ENCODE measurements around the gene SLC28A1.

The SLC28A1 gene

GRCh38 chr15:84940399-84940798 is 55.9 kb downstream of the SLC28A1 start:
- no peak for TF ChIP-seq ZFX (IDR thresholded peaks at IDR 0.05; ENCODE audit: borderline replicate concordance)
- TF ChIP-seq CTCF (IDR thresholded peaks at IDR 0.05) = no peak
- no peak overlapping the region for H3K27ac ChIP-seq

DNA sequence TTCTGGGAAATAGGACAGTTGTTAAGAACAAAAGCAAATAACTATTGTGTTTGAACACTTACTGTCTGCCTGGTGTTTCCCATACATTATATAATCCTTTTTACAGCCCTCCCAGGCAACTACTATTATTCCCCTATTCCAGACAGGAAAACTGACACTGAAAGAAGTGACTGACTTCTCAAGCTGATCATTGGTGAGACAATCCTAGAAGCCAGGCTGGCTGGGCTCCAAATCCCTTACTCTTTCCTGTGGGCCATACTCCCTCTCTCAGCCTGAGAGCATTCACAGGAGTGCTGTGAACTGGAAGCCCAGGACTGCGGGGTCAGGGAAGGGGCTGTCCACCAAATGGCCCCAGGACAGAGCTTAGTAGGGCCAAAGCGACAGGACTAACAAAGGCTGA is 58.0 kb downstream of the SLC28A1 start:
- no peak for TF ChIP-seq ZFX (IDR thresholded peaks at IDR 0.05; ENCODE audit: borderline replicate concordance)
- TF ChIP-seq CTCF (IDR thresholded peaks at IDR 0.05) = no peak
- H3K27ac ChIP-seq = no peak overlapping the region

- TF ChIP-seq CTCF (IDR thresholded peaks at IDR 0.05) = no peak
- TF ChIP-seq ZFX (IDR thresholded peaks at IDR 0.05; ENCODE audit: borderline replicate concordance) = no peak
- H3K27ac ChIP-seq = no peak overlapping the region
Measured at GRCh38 chr15:84944311-84944710, 59.8 kb downstream of the SLC28A1 start.

GRCh38 chr15:84944861-84945260 is 60.4 kb downstream of the SLC28A1 start:
- no peak for TF ChIP-seq ZFX (IDR thresholded peaks at IDR 0.05; ENCODE audit: borderline replicate concordance)
- no peak for TF ChIP-seq CTCF (IDR thresholded peaks at IDR 0.05)
- H3K27ac ChIP-seq = no peak overlapping the region

- TF ChIP-seq ZFX (IDR thresholded peaks at IDR 0.05; ENCODE audit: borderline replicate concordance) (no peak), CTCF (IDR thresholded peaks at IDR 0.05) (no peak)
Measured at GRCh38 chr15:84946772-84947489, 62.5 kb downstream of the SLC28A1 start.

GRCh38 chr15:84947947-84948830 is 63.7 kb downstream of the SLC28A1 start:
- TF ChIP-seq ZFX (IDR thresholded peaks at IDR 0.05; ENCODE audit: borderline replicate concordance) (no peak), CTCF (IDR thresholded peaks at IDR 0.05) (no peak)
- H3K27ac ChIP-seq = no peak overlapping the region

More at GRCh38 chr15:84946772-84947489, 62.5 kb downstream of the SLC28A1 start:
- no peak overlapping the region for H3K27ac ChIP-seq

GRCh38 chr15:84949043-84949442 is 64.6 kb downstream of the SLC28A1 start:
- H3K27ac ChIP-seq = no peak overlapping the region
- TF ChIP-seq ZFX (IDR thresholded peaks at IDR 0.05; ENCODE audit: borderline replicate concordance) (no peak), CTCF (IDR thresholded peaks at IDR 0.05) (no peak)

All from 22Rv1 (cell line).